ENCODE results near the gene PCDHA5. TPM values are rescaled to one million over a fixed set of nuclear protein-coding genes. Genes with fewer than 3 reads are reported as not detected.
A peak's percentile ranks its signal among the peaks of the same experiment; 100 is the strongest.

The PCDHA5 gene
- total RNA-seq, 1 donor from 2014 or later, result 3.6 TPM

DNA sequence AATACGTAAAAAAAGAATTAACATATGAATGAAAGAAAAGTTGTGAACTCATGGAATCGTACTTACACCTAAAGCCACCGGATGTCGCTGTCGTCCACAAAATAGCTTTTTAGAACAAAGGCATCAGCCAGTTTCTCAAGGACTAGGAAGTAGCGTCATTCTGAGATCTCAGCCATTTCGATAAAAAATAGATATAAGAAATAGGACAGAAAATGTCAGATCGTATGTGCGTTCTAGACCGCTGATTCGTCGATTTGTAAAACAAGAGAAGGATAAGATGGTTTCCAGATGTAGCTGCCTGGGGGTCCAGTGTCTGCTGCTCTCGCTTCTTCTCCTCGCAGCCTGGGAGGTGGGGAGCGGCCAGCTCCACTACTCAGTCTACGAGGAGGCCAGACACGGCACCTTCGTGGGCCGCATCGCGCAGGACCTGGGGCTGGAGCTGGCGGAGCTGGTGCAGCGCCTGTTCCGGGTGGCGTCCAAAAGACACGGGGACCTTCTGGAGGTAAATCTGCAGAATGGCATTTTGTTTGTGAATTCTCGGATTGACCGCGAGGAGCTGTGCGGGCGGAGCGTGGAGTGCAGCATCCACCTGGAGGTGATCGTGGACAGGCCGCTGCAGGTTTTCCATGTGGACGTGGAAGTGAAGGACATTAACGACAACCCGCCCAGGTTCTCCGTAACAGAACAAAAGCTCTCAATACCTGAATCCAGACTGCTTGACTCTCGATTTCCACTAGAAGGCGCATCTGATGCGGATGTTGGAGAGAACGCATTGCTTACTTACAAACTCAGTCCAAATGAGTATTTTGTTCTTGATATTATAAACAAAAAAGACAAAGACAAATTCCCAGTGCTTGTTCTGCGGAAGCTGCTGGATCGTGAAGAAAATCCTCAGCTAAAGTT lies 34.6 kb downstream of the PCDHA5 start, which contains the start of gene PCDHA10:
TSS of gene PCDHA10 (plus strand) at position 126 of the 903 bp plus-strand sequence. CDS start at position 278, 152 bp downstream.
- peaks cover 9% of the 10 kb centered on the region for H3K4me1 Mint-ChIP-seq
- no peak for DNase-seq (ENCODE audit: low spot score in 2 of 2, unreplicated experiment in 2 of 2)

DNA sequence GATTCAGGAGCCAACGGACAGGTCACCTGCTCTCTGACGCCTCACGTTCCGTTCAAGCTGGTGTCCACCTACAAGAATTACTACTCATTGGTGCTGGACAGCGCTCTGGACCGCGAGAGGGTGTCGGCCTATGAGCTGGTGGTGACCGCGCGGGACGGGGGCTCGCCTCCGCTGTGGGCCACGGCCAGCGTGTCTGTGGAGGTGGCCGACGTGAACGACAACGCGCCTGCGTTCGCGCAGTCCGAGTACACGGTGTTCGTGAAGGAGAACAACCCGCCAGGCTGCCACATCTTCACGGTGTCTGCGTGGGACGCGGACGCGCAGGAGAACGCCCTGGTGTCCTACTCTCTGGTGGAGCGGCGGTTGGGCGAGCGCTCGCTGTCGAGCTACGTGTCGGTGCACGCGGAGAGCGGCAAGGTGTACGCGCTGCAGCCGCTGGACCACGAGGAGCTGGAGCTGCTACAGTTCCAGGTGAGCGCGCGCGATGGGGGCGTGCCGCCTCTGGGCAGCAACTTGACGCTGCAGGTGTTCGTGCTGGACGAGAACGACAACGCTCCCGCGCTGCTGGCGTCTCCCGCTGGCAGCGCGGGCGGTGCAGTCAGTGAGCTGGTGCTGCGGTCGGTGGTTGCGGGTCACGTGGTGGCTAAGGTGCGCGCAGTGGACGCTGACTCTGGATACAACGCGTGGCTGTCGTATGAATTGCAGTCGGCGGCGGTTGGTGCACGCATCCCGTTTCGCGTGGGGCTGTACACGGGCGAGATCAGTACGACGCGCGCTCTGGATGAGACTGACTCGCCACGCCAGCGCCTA lies 36.0 kb downstream of the PCDHA5 start:
- H3K4me3 Mint-ChIP-seq, result no peak overlapping the region
- peaks cover 44% of the 10 kb centered on the region for H3K9me3 Mint-ChIP-seq
- peaks cover 63% of the 10 kb centered on the region for H3K36me3 Mint-ChIP-seq
- DNase-seq (ENCODE audit: low spot score in 2 of 2, unreplicated experiment in 2 of 2), result no peak
- peaks cover 9% of the 10 kb centered on the region for H3K4me1 Mint-ChIP-seq
- no peak overlapping the region for H3K27ac Mint-ChIP-seq
- no peaks in the 10 kb centered on the region for H3K27me3 Mint-ChIP-seq (ENCODE audit: low read depth)
- TF ChIP-seq, protein P1, sequence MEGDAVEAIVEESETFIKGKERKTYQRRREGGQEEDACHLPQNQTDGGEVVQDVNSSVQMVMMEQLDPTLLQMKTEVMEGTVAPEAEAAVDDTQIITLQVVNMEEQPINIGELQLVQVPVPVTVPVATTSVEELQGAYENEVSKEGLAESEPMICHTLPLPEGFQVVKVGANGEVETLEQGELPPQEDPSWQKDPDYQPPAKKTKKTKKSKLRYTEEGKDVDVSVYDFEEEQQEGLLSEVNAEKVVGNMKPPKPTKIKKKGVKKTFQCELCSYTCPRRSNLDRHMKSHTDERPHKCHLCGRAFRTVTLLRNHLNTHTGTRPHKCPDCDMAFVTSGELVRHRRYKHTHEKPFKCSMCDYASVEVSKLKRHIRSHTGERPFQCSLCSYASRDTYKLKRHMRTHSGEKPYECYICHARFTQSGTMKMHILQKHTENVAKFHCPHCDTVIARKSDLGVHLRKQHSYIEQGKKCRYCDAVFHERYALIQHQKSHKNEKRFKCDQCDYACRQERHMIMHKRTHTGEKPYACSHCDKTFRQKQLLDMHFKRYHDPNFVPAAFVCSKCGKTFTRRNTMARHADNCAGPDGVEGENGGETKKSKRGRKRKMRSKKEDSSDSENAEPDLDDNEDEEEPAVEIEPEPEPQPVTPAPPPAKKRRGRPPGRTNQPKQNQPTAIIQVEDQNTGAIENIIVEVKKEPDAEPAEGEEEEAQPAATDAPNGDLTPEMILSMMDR (IDR thresholded peaks at IDR 0.05; ENCODE audit: unreplicated experiment), result no peak

More for the DNA sequence above, 34.6 kb downstream of the PCDHA5 start, which contains the start of gene PCDHA10:
- TF ChIP-seq, protein P1 (IDR thresholded peaks at IDR 0.05; ENCODE audit: unreplicated experiment), result peak; percentile 25
- H3K4me3 Mint-ChIP-seq, result peak within 1 kb of the TSS; percentile 77
- peaks cover 56% of the 10 kb centered on the region for H3K36me3 Mint-ChIP-seq
- H3K27ac Mint-ChIP-seq, result peak within 1 kb of the TSS; percentile 93
- H3K9me3 Mint-ChIP-seq, result peaks cover 34% of the 10 kb centered on the region
- H3K27me3 Mint-ChIP-seq (ENCODE audit: low read depth), result no peaks in the 10 kb centered on the region

DNA sequence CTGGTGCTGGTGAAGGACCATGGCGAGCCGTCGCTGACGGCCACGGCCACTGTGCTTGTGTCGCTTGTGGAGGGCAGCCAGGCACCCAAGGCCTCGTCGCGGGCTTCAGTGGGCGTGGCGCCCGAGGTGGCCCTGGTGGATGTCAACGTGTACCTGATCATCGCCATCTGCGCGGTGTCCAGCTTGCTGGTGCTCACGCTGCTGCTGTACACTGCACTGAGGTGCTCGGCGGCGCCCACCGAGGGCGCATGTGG lies 36.5 kb downstream of the PCDHA5 start:
- DNase-seq (ENCODE audit: low spot score in 2 of 2, unreplicated experiment in 2 of 2), result no peak
- Mint-ChIP-seq H3K9me3 (peaks cover 42% of the 10 kb centered on the region), H3K4me1 (peaks cover 9% of the 10 kb centered on the region), H3K27me3 (ENCODE audit: low read depth) (no peaks in the 10 kb centered on the region), H3K27ac (no peak overlapping the region), H3K4me3 (no peak overlapping the region), H3K36me3 (peaks cover 66% of the 10 kb centered on the region)
- TF ChIP-seq, protein P1 (IDR thresholded peaks at IDR 0.05; ENCODE audit: unreplicated experiment), result no peak

DNA sequence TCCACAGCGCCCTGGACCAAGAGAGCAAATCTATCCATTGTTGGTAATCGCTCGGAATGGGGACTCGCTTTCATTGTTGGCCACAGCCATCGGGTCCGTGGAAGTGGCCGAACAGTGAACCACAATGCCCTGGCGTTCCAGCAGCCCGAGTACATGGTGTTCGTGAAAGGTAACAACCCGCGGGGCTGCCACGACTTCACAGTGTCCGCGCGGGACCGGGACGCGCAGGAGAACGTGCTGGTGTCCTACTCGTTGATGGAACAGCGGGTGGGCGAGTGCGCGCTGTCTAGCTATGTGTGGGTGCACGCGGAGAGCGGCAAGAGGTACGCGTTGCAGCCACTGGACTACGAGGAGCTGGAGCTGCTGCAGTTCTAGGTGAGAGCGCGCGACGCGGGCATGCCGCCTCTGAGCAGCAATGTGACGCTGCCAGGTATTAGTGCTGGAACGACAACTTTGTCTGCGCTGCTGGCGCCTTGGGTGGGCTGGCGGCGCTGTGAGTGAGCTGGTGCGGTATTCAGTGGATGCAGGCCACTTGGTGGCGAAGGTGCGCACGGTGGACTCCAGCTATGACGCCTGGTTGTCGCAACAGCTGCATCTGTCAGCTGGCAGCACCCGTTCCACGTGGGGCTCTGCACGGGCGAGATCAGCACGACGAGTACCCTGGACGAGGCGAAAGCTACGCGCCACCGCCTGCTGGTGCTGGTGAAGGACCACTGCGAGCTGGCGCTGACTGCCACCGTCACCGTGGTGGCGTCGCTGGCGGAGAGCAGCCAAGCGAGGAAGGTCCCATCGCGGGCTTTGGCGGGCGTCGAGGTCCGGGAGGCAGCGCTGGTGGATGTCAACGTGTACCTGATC lies 41.3 kb downstream of the PCDHA5 start:
- peaks cover 65% of the 10 kb centered on the region for H3K36me3 Mint-ChIP-seq
- no peaks in the 10 kb centered on the region for H3K27me3 Mint-ChIP-seq (ENCODE audit: low read depth)

More for the DNA sequence above, 41.3 kb downstream of the PCDHA5 start:
- DNase-seq (ENCODE audit: low spot score in 2 of 2, unreplicated experiment in 2 of 2), result no peak
- Mint-ChIP-seq H3K4me3 (no peak overlapping the region), H3K9me3 (peaks cover 34% of the 10 kb centered on the region), H3K27ac (no peak overlapping the region), H3K4me1 (no peaks in the 10 kb centered on the region)
- TF ChIP-seq, protein P1 (IDR thresholded peaks at IDR 0.05; ENCODE audit: unreplicated experiment), result no peak

All from mesothelial cell of epicardium (in vitro differentiated cells).